HFFc6 (cell line): Measurements from ENCODE around the gene DLG2. TPM values are rescaled to one million over a fixed set of nuclear protein-coding genes. Genes with fewer than 3 reads are reported as not detected.

Source experiments
- DNase-seq: peaks from one replicate; pipeline ENCODE4 v3.0.0-alpha.2; 2018
- H3K27ac Mint-ChIP-seq: 2 replicates; pipeline ENCODE4 v1.8.0; 2020; ENCODE audit warnings: mild to moderate bottlenecking, mixed read lengths
- H3K27me3 Mint-ChIP-seq: 2 replicates; pipeline ENCODE4 v1.8.0; 2021; ENCODE audit warnings: mild to moderate bottlenecking, moderate library complexity, mixed read lengths; ENCODE audit not compliant: insufficient read depth
- H3K36me3 Mint-ChIP-seq: 2 replicates; pipeline ENCODE4 v1.8.0; 2021; ENCODE audit warnings: low read depth, mixed read lengths
- H3K4me1 Mint-ChIP-seq: 2 replicates; pipeline ENCODE4 v1.8.0; 2020; ENCODE audit warnings: low read depth, mixed read lengths
- H3K4me3 Mint-ChIP-seq: 2 replicates; pipeline ENCODE4 v1.8.0; 2020; ENCODE audit warnings: mild to moderate bottlenecking, moderate library complexity, mixed read lengths
- H3K9me3 Mint-ChIP-seq: 2 replicates; pipeline ENCODE4 v1.8.0; 2020; ENCODE audit warnings: mild to moderate bottlenecking, mixed read lengths
- CTCF ChIP-seq: fragments of 200-600 bp; sonication (generic); IDR thresholded peaks from 2 replicates; pipeline ENCODE4 v1.5.0; 2021; ENCODE audit warnings: antibody characterized with exemption, mild to moderate bottlenecking
- total RNA-seq, 6 experiments: library from RNA; stranded (reverse); fragmentation: NEBNext Ultra II Directional; extraction: Animal tissue kit (Norgen Biotek cat#: 25700); gene quantifications; 2 replicates in 1 of 6; 3 replicates in 5 of 6; pipeline ENCODE4 v1.2.3, GENCODE V29; 2021

Gene DLG2
- total RNA-seq, 6 experiments from 2014 or later, result 0.39 to 1.00 (median 0.80) TPM; not detected in 1

- Mint-ChIP-seq H3K4me3 (no peak overlapping the region), H3K27ac (no peak overlapping the region), H3K9me3 (no peaks in the 10 kb centered on the region), H3K36me3 (no peaks in the 10 kb centered on the region), H3K4me1 (peaks cover 6% of the 10 kb centered on the region; the same call in 1 of the 2 replicates), H3K27me3 (no peaks in the 10 kb centered on the region; the same call in none of the 2 replicates)
- DNase-seq, result peak; percentile 52
- TF ChIP-seq CTCF, result peak; percentile 84
Measured at GRCh38 chr11:83836883-83837654, 1790.1 kb downstream of the DLG2 start.

GRCh38 chr11:83836065-83836464 lies 1791.1 kb downstream of the DLG2 start:
- no peaks in the 10 kb centered on the region for H3K9me3 Mint-ChIP-seq
- H3K36me3 Mint-ChIP-seq, result no peaks in the 10 kb centered on the region
- peaks cover 6% of the 10 kb centered on the region; the same call in 1 of the 2 replicates for H3K4me1 Mint-ChIP-seq
- H3K27me3 Mint-ChIP-seq, result no peaks in the 10 kb centered on the region; the same call in none of the 2 replicates
- TF ChIP-seq CTCF, result no peak
- DNase-seq, result no peak
- H3K4me3 Mint-ChIP-seq, result no peak overlapping the region
- no peak overlapping the region for H3K27ac Mint-ChIP-seq

- Mint-ChIP-seq H3K4me3 (no peak overlapping the region), H3K36me3 (no peaks in the 10 kb centered on the region), H3K9me3 (no peaks in the 10 kb centered on the region), H3K27ac (no peak overlapping the region), H3K27me3 (no peaks in the 10 kb centered on the region; the same call in none of the 2 replicates), H3K4me1 (peaks cover 6% of the 10 kb centered on the region; the same call in 1 of the 2 replicates)
- no peak for TF ChIP-seq CTCF
- no peak for DNase-seq
Measured at GRCh38 chr11:83835423-83835822, 1791.7 kb downstream of the DLG2 start.

GRCh38 chr11:83831929-83832328 lies 1795.2 kb downstream of the DLG2 start:
- DNase-seq, result no peak
- no peak overlapping the region for H3K27ac Mint-ChIP-seq
- no peak for TF ChIP-seq CTCF
- H3K27me3 Mint-ChIP-seq, result no peaks in the 10 kb centered on the region; the same call in 1 of the 2 replicates
- H3K9me3 Mint-ChIP-seq, result no peaks in the 10 kb centered on the region
- peaks cover 24% of the 10 kb centered on the region for H3K4me1 Mint-ChIP-seq
- H3K4me3 Mint-ChIP-seq, result no peak overlapping the region
- no peaks in the 10 kb centered on the region for H3K36me3 Mint-ChIP-seq

- Mint-ChIP-seq H3K9me3 (no peaks in the 10 kb centered on the region), H3K27ac (peak overlapping the region; percentile 88), H3K4me3 (peak overlapping the region; percentile 89), H3K36me3 (no peaks in the 10 kb centered on the region), H3K4me1 (peaks cover 52% of the 10 kb centered on the region), H3K27me3 (no peaks in the 10 kb centered on the region)
- DNase-seq, result peak; percentile 42
- TF ChIP-seq CTCF, result peak; percentile 79
Measured at GRCh38 chr11:83827940-83828554, 1799.1 kb downstream of the DLG2 start.
